HG03571 (cell line): ENCODE data around the gene HOATZ.

Experiments used
- ATAC-seq: cut with Tn5 transposase; IDR thresholded peaks from one replicate; pipeline ENCODE4 v1.9.1; 2021; ENCODE audit not compliant: unreplicated experiment

Gene HOATZ

DNA sequence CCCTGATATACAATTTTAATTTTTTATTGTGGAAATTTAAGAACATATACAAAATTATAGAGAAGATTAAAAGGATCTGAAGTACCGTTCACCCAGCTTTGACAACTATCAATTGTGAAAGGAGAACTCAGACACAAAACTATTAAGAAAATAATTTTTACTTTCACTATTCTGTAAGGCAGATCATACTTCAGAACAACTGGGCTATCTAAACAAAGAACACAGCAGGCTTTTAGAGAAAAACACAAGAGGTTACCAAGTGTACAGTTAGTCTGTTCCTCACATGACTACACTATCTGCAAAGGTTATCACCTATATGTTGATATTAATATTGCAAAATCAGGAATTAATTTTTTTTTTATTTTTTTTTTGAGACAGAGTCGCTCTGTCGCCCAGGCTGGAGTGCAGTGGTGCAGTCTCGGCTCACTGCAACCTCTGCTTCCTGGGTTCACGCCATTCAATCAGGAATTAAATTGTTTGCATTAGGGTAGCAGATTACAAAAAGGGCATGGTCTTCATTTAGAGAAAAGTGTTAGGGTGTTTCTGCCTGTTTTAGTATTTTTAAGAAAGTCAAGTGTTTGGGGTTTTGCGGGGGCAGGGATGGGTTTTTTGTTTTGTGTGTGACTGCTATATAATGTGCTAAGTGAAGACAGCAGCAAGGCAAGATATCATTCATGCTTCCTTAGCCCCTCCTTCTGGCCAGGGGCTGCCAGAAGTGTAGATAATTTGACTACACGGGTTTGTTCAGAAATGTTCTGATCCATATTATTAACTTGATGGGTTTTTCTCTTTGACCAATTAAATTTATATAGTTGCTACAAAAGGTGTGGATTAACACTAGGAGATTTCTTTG is 60.0 kb downstream of the HOATZ start:
- ATAC-seq: no peak

DNA sequence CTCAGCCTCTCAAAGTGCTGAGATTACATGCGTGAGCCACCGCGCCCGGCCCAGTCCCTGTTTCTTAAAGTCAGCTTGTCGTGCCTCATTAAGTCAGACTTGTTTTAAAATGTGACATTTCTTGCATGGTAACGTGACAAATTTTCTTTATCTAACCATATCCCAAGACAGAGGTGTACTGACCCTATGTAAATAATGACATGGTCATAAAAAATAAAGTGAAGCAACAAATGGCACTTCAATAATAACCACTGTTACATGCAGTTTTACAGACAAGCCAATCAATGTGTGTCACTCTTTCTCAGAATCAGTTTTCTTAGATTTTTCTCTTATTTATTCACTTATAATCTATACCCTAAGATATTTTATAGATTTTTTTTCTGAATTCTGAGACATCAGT is 61.2 kb downstream of the HOATZ start:
- no peak for ATAC-seq

DNA sequence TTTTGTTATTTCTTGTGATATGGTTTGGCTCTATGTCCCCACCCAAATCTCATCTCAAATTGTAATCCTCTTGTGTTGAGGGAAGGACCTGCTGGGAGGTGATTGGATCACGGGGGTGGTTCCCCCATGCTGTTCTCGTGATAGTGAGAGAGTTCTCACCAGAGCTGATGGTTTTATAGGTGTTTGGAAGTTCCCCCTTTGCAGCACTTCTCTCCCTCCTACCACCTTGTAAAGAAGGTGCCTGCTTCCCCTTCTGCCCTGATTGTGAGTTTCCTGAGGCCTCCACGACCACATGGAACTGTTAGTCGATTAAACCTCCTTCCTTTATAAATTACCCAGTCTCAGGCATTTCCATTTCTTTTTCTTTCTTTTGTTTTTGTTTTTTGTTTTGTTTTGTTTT is 63.2 kb downstream of the HOATZ start:
- ATAC-seq: no peak

DNA sequence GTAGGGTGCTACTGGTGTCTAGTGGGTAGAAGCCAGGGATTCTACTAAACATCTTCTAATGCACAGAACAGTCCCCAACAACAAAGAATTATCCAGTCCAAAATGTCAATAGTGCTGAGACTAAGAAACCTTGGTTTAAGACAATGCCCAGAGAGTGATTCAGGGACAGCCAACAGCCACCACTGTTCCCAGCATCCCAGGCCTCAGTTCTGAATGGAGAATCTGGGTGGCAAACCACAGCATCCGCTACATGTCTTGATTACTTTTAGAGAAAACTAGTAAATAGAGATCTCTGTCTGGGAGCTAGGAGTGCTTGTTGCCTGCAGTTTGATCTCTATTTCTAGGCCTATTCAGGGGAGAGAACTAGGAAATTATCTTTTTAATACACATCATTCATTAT is 66.8 kb downstream of the HOATZ start:
- no peak for ATAC-seq

DNA sequence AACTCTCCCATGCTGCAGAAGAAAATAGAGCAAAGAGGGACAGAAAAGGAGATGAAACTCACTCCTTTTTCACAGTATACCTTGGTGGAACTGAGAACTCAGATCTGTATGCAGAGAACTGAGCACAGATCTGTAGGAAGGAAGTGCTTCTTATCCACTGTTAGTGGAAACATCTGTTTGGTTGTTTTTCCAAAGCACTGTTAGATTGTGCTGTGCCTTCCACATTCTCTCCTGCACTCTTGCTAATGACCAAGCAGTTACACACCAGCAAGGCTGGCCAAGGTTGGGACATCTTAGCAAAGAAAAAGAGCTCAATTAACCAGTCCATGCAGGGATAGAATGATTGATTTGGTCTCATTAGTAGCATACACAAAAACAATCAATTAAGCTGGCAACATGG is 67.6 kb downstream of the HOATZ start:
- ATAC-seq: no peak

DNA sequence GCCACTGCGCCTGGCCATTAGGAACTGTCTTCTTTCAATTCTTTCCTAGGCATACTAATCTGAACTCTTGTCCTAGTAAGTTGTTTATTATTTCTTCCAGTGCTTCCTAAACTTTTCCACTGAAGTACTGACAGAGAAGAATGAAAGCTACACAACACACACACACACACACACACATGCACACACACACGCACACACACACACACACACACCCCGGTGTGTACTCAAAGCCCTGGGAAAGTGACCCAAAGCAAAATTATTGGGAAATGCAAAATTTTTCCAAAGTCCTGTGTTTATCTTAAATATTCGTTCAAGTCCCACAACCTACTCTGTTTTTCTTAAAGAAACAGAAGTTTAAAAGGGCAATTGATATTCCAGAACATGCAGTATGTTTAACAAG is 68.3 kb downstream of the HOATZ start:
- no peak for ATAC-seq

DNA sequence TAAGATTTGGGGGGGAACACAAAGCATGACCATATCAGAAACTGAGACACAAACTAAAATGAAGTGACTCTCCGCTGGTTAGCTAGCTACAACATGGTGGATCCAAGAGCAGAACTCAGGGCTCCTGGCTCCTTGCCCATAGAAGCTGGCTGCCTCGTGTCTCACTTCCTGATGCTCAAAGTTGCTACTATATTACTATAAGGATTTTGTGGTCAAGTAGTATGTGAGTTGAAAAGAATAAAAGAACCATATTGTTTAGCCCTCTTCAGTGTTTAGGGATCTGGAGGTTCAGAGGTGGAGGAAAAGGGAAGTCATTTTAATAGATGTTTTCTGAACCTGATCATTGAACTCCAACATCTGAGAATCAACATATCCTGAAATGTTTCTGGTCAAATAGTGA is 70.8 kb downstream of the HOATZ start:
- ATAC-seq: no peak

DNA sequence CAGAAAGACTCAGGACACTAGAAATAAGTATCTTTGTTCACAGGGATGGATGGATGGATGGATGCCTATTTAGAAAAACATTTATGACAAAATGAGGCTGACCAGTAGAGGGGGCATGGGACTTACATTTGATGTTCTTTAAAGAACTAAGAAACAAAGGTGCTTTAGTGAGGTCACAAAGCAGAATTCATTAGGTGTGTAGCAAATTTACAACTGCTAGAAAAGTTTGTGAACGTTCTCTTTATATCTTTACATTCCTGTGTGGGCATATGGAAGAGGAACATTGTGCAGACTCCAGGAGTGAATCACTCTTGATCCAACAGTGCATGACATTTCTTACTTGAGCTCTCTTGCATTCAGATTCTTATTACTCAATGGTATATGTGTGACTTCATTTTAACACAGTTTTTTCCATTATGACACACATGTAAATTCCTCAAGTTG is 71.8 kb downstream of the HOATZ start:
- ATAC-seq: no peak
